ENCODE data around the gene COG5.

The COG5 gene

GRCh38 chr7:107172276-107173032 lies 391.3 kb downstream of the COG5 start:
- no peak for TF ChIP-seq CTCF (IDR thresholded peaks at IDR 0.05)

GRCh38 chr7:107171496-107171895 lies 392.2 kb downstream of the COG5 start:
- TF ChIP-seq CTCF (IDR thresholded peaks at IDR 0.05), result no peak

GRCh38 chr7:107170051-107170915 lies 393.4 kb downstream of the COG5 start:
- no peak for TF ChIP-seq CTCF (IDR thresholded peaks at IDR 0.05)

GRCh38 chr7:107169120-107170050 lies 394.3 kb downstream of the COG5 start:
- no peak for TF ChIP-seq CTCF (IDR thresholded peaks at IDR 0.05)

GRCh38 chr7:107168233-107169119 lies 395.2 kb downstream of the COG5 start, which contains the start of gene HBP1:
TSS of gene HBP1 (plus strand) at chr7:107169003. CDS start at chr7:107179894, 10,891 bp downstream.
- TF ChIP-seq CTCF (IDR thresholded peaks at IDR 0.05), result no peak

- TF ChIP-seq CTCF (IDR thresholded peaks at IDR 0.05), result peak; percentile 48; the same call in 1 of the 2 replicates
Measured at GRCh38 chr7:107167483-107168232, 396.1 kb downstream of the COG5 start.
